Loucy (cell line): Measurements from ENCODE around the gene FEM1A.

Experiments used
- CTCF ChIP-seq: fragments of 200-600 bp; sonication (generic); conservative IDR thresholded peaks from 2 replicates; pipeline ENCODE4 v1.5.1; 2014; ENCODE audit warnings: mild to moderate bottlenecking, antibody characterized with exemption, low read length
- EZH2phosphoT487 ChIP-seq: fragments of 200-600 bp; IDR thresholded peaks from 2 replicates; pipeline ENCODE4 v1.6.1; 2018; ENCODE audit warnings: antibody characterized with exemption, mild to moderate bottlenecking, moderate library complexity, borderline replicate concordance

- TF ChIP-seq CTCF (no peak), EZH2phosphoT487 (no peak)
Measured at GRCh38 chr19:4814625-4815425, 23.3 kb downstream of the FEM1A start.
